K562 treated with DMSO at 1 percent for 48 hours (cell line): ENCODE measurements around the gene ZNF738. TPM values are rescaled to one million over a fixed set of nuclear protein-coding genes. Genes with fewer than 3 reads are reported as not detected.

ENCODE experiments used
- total RNA-seq: library from RNA; unstranded; fragments of 300-600 nt; gene quantifications from 2 replicates; pipeline ENCODE4 v1.2.3, GENCODE V29; 2022; ENCODE audit warnings: low replicate concordance; ENCODE audit errors: extremely low read depth

Gene ZNF738
- total RNA-seq: not detected in 2 replicates

DNA sequence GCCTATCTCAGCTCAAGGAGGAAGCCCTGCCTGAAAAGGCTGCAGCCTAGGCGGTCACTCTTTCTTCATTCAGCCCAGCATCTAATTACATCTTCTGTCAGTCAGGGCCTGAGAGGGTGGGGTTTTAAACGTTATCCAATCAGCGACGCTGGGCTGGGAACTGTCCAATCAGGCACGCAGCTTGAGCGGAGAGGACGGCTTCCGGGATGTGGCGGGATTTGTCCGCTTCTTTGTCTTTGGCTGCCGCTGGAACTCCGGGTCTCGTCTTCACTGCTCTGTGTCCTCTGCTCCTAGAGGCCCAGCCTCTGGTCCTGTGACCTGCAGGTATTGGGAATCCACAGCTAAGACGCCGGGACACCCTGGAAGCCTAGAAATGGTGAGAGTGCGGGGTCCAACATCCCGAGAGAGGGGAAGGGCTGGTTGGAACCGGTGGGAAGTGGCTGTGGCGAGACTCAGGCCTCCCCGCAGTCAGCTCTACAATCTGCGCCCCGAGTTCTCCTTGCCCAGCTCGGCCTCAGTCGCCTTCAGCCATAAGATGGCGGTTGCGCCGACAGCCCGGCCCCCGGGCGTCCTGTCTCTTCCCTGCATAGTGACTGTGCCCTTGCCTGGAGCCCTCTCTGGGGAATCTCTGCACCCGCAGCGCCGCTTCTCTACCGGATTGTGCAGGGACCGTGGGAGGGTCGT, at the start of gene ZNF738:
Gene ZNF738 (plus strand): TSS at position 233 of the 684 bp plus-strand sequence. CDS start 141 bp downstream, at position 374.

DNA sequence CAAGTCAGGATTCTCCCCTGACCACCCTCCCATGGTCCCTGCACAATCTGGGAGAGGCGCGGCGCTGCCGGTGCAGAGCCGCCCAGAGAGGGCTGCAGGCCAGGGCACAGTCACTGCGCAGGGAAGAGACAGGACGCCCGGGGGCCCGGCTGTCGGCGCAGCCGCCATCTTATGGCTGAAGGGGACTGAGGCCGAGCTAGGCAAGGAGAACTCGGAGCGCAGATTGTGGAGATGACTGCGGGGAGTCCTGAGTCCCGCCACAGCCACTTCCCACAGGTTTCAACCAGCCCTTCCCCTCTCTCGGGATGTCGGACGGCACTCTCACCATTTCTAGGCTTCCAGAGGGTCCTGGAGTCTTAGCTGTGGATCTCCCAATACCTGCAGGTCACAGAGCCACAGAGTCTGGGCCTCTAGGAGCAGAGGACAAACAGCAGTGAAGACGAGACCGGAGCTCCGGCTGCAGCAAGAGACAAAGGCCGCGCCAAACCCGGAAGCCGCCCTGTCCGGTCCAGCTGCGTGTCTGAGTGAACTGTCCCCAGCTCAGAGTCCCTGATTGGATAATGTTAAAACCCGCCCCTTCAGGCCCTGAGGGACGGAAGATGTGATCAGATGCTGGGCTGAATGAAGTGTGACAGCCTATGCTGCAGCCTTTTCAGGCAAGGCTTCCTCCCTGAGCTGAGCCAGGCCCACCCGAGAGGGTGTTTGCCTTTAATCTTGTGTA, 29.8 kb upstream of the ZNF738 start, which contains the start of gene ZNF708:
Gene ZNF708 (minus strand): TSS at position 526 of the 721 bp plus-strand sequence. CDS start 198 bp downstream, at position 328.

DNA sequence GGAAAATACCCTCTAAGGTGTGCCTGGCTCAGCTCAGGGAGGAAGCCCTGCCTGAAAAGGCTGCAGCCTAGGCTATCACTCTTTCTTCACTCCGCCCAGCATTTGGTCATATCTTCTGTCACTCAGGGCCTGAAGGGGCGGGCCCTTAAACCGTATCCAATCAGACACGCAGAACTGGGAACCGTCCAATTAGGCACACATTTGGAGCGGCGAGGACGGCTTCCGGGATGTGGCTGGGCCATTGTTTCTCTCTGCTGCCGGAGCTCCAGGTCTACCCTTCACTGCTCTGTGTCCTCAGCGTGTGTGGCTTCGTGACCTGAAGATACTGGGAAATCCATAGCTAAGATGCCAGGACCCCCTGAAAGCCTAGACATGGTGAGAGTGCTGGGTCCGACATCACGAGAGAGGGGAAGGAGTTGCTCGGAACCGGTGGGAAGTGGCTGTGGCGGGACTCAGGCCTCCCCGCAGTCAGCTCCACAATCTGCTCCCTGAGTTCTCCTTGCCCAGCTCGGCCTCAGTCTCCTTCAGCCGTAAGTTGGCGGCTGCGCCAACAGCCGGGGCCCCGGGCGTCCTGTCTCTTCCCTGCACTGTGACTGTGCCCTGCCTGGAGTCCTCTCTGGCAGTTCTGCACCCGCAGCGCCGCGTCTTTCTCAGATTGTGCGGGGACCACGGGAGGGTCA, 38.2 kb downstream of the ZNF738 start, which contains the start of gene ZNF493:
Gene ZNF493 (plus strand): TSS at position 241 of the 680 bp plus-strand sequence. CDS start 105 bp downstream, at position 346.

Other genes with a start within 250 kb of the ZNF738 start
- not detected in 2 replicates for gene ZNF431, start 217.0 kb upstream of the ZNF738 start, total RNA-seq
- not detected in 2 replicates for gene ZNF708, start 29.6 kb upstream of the ZNF738 start, total RNA-seq
- not detected in 2 replicates for gene ZNF493, start 38.1 kb downstream of the ZNF738 start, total RNA-seq
- gene ZNF429, start 146.6 kb downstream of the ZNF738 start, total RNA-seq: not detected in 2 replicates